Tibial nerve (tissue), 4 donors: ENCODE data around the gene PLPPR2.
A peak's percentile ranks its signal among the peaks of the same experiment; 100 is the strongest.

Experiments
- CTCF ChIP-seq, 5 experiments: fragments of 200-600 bp in 3 of 5; fragments of 450-650 bp in 2 of 5; sonication (generic) in 3 of 5; IDR thresholded peaks; one replicate each; pipeline ENCODE4 v1.5.1; 2016 to 2019; ENCODE audit warnings: antibody characterized with exemption in 5 of 5, mild to moderate bottlenecking in 3 of 5, moderate library complexity in 2 of 5
- EP300 ChIP-seq, 2 donors: sonication (generic); formaldehyde crosslinking; IDR thresholded peaks; one replicate each; pipeline ENCODE4 v1.6.1; 2017; ENCODE audit warnings: antibody characterized with exemption in 2 of 2, mild to moderate bottlenecking in 1 of 2

- TF ChIP-seq CTCF (IDR thresholded peaks at IDR 0.05) (no peak), EP300 (IDR thresholded peaks at IDR 0.05) (peak; percentile 35 to 91)
These were observed 31.1 kb upstream of the PLPPR2 start for GRCh38 chr19:11324079-11324661.
